GM19043 (cell line): Measurements from ENCODE around the gene MAGEA2.
"Not testable (repeated sequence)": the region's sequence is repeated elsewhere in the genome, so short reads cannot be mapped to it uniquely, and the experiment has no call there.

Experiments
- ATAC-seq: cut with Tn5 transposase; IDR thresholded peaks from one replicate; pipeline ENCODE4 v1.9.1; 2021; ENCODE audit warnings: low read depth; ENCODE audit not compliant: unreplicated experiment

The MAGEA2 gene

GRCh38 chrX:152713195-152713594 is 40.4 kb downstream of the MAGEA2 start:
- not testable (repeated sequence) for ATAC-seq

GRCh38 chrX:152709173-152709572 is 44.5 kb downstream of the MAGEA2 start, which contains the start of gene CSAG2:
Gene CSAG2 (minus strand): TSS chrX:152709273. CDS start chrX:152709112, 161 bp downstream.
- not testable (repeated sequence) for ATAC-seq

- not testable (repeated sequence) for ATAC-seq
Observed at GRCh38 chrX:152706500-152706899, 47.1 kb downstream of the MAGEA2 start.

- not testable (repeated sequence) for ATAC-seq
Observed at GRCh38 chrX:152700390-152700789, 53.3 kb downstream of the MAGEA2 start.
